Endothelial cell of hepatic sinusoid (primary cell): Measurements from ENCODE around the gene MRPL14.

Source experiments
- in situ Hi-C: cut with HindIII; loops from 2 replicates; pipeline ENCODE4 v1.10.0; 2017; ENCODE audit warnings: low sequenced_read_pairs

MRPL14 gene

DNA sequence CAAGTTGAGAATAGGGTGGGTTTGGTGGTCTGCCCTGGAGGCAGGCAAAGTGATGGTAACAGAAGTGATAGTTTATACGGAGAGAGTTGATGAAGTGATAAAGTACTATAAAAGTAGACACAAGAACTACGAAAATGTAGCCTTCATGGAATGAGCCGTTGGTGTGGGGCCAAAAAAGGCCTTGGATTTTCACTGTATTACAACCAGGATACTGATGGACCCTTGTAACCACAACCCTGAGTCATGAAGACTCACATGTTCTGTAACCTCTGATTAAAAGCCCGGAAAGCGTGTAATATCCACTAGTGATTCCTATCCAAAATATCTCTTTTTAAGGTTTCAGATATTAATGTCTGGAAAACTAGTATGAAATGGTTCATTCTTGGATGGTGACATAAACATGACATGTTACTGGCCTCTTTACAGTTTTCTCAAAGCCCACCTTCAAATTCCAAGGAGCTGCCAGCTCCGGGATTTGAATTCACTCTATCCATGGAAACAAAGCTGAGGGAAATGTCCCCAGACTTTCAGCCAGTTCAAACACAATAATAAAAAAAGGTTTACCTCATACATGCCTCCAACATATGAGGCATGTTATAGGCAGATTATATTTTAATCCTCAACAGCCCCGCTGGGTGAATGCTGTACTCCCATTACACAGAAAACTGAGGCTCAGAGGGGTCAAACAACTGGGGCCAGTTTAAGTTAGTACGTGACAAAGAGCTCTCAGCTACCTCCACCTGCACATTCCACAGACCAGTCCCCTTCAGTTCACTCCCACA is 55.4 kb downstream of the MRPL14 start:
- in situ Hi-C loops = no loop called here

DNA sequence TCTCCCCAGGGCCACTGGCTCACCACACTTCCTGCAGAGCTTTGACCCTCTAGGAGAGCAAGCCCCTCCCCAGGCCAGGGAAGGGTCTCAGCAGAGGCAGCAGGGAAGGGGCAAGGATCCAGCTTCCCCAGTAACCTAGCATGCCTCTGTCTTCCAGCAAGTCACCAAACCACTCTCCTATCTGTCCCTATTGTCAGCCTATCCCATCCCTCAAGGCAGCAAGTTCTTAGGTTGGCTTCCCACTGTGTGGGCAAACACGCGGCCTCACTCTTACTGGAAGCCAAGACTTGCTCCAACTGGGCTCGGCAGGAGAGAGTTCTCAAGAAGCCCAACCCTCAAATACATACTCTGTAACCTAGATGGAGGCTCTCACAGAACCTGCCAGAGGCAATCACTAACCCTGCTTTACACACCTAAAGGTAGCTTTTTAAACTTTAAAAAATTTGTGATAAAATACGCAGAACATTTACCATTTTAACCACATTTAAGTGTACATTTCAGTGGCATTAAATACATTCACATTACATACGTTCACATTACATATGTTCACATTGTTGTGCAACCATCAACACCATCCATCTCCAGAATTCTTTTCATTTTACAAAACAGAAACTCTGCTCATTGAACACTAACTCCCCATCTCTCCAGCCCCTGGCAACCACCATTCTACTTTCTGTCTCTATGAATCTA is 58.5 kb downstream of the MRPL14 start:
- in situ Hi-C loops = no loop called here

DNA sequence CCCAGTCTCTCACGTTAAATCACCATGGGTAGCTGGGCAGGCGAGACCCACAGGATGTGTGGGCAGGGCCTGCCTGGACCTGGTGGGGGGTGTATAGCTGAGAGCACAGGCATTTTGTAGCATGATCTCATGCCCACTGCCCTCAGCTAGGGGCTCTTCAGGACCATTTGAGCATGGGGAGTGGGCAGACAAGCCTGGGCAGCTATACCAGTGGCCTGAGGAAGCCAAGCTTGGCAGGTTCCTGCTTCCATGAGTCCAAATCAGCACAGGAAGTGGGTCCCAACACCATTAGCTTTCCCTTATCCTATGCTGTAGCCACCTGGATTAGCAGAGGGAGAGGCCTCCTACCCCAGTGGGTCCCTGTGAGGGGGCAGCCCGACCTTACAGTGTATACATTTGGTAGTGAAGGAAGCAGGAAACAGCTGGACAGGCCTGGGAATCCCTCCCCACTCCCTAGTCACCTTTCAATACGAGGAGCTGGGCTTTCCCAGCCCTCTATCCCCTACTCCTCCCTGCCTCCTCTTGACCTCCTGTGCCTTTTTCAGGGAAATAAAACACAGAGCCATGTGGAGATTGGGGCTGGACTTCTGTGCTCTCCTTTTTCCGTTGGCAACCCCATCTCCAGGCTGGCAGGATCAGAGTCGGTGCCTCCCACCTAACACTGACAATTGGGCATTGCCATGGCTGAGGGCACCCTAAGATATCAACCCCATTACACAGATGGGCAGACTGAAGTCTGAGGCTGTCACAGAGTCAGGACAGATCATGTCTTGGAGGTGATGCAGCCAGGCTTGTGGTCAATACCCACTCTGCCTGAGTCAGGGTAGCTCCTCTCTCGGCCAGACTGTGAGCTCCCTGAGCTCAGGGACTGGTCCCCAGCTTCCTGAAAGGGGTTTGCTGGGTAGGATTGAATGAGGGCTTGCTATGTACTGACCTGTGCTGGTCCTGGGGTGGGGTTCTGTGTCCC is 59.8 kb downstream of the MRPL14 start:
- in situ Hi-C loops = no loop called here

DNA sequence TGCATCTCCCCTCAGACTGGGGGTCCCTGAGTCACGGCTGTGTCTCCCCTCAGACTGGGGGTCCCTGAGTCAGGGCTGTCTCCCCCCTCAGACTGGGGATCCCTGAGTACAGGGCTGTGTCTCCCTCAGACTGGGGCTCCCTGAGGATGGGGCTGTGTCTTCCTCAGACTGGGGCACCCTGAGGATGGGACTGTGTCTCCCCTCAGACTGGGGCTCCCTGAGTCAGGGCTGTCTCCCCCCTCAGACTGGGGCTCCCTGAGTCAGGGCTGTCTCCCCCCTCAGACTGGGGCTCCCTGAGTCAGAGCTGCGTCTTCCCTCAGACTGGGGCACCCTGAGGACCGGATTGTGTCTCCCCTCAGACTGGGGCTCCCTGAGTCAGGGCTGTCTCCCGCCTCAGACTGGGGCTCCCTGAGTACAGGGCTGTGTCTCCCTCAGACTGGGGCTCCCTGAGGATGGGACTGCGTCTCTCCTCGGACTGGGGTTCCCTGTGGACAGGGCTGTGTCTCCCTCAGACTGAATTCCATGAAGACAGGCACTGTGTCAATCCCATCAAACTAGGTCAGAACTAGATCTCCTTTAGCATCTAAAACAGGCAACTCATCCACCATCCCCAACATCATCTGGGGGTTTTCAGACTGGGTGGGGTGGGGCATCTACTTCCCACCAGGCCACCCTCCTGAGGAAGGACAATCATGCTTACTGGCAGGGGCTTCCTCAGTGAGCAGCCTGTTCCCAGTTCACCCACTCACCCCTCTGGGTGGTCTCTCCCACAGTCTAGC is 60.7 kb downstream of the MRPL14 start:
- in situ Hi-C loops = no loop called here

DNA sequence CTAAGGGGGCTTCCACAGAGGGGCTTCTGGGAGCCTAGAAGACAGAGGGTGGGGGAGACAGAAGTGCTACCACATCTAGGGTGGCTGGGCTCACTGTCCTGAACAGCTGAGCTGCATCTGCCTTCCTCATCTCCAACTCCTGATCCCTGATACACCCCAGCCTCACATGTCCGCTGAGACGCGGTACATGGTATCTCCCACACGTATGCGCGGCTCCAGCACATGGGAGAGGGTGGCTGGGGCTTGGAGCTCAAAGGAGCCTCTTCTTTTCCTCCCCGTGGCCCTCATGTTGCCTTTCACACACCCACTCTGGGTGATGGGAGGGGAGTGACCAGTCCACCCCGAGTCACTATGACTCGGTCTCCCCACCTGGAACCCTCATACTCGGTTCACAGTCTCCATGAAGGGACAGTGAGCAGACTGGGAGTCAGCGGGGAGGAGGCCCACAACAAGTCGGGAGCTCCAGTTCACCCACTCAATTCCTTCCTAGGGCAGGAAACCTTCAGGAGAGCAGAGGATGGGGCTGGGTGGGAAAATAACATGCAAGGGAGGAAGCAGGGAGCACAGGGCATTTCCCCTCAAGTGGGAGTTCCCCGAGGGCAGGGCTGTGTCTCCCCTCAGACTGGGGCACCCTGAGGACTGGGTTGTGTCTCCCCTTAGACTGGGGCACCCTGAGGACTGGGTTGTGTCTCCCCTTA is 61.7 kb downstream of the MRPL14 start:
- in situ Hi-C loops = no loop called here

DNA sequence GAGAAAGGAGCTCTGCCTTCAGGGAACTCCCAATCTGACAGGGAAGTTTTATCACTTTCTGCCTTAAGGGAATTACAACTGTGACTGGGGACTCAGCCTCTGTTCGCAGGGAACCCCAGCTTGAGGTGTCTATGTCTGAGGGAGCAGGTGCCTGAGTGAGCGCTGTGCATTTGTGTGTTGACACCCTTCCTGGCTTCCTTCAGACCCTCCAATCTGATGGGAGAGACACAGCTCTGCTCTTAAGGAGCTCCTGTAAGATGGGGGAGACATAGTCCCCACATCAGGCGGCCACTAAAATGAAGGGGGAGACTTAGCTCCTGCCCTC is 62.3 kb downstream of the MRPL14 start:
- in situ Hi-C loops = loop anchor here (5.0 kb wide), 1 partner anchor 53 kb away; no protein-coding TSS in a partner anchor

DNA sequence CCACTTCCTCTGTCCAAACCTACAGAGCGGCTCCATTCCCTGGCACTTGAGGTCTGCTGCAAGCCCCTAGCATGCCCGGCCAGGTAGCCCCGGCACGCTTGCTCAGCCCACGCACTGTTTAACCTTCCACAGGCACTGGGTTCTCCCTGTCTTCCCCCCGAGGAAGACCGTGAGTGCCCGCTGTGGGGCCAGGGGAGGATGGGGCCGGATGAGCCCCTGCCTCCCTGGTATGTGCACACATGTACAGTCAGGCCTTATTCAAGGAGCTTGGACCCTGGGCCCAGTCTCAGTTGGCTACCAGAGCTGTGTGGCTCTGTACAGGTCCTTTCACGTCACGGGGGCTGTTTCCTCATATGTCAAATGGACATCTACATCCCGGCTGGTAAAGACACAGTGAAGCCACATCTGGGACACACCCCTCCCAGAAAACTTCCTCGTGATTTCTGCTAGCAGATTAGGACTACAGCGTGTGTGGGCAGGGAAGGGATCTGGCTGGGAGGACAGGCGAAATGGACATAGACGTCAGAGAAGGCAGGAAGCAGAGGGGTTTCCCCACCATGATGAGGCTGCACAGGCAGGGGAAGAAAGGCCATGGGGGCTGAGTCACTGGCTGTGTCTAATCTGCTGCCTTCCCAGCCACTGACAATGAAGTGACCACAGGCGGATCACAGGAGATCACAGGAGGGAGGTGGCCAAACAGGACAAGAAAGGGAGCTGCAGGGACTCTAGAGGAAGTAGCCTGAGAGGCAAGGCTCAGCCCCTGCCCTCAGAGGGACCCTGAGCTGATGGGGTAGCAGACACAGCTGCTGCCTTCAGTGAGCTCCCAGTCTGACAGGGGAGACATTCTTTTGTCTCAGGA is 62.9 kb downstream of the MRPL14 start:
- in situ Hi-C loops = loop anchor here (5.0 kb wide), 1 partner anchor 52 kb away; no protein-coding TSS in a partner anchor

DNA sequence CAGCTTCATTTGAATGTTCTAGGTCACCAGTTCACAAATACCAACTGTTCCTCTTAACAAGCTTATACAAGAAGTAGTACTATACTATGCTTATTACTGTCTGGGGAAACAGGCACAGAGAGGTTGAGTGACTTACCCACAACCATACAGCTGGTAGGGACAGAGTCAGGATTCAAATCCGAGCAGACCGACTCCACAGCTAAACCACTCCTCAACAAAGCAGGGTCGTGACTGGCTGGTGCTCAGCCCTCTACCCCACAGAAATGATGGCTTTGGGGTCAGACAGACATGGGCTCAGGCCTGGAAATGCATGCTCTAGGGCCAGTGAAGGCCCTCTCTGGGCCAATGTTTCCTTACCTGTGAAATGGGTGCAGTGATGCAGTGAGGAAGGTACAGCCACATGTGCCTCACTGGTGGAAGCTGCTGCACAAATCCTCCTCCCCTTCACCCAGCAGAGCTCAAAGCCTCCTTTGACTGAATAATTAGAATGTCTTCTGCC is 63.6 kb downstream of the MRPL14 start:
- in situ Hi-C loops = loop anchor here (5.0 kb wide), 1 partner anchor 51 kb away; no protein-coding TSS in a partner anchor
